Measurements from ENCODE around the gene TRDN. TPM values are rescaled to one million over a fixed set of nuclear protein-coding genes. Genes with fewer than 3 reads are reported as not detected.

TRDN gene
- polyA plus RNA-seq, 1 donor from 2014 or later: not detected

DNA sequence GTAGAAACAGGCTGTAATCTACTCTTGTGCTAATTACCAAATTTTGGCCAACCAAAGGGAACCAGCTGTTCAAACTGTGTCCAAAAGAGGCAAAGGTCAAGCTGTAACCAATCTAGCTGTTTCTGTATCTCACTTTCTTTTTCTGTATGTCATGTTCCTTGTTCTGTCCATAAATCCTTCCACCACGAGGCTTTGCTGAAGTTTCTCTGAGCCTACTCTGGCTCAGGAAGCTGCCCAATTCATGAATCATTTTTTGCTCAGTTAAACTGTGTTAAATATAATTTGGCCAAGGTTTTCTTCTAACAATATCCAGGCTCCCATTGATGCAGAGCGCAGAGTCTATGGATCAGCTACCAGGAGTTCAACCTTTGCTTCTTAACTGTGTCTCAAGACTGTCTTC, 272.8 kb downstream of the TRDN start:
- Histone ChIP-seq H3F3A (ENCODE audit: insufficient read depth, low read length, poor library complexity, severe bottlenecking) (no peaks in the 10 kb centered on the region), H3K27me3 (ENCODE audit: insufficient read depth, low read depth, low read length) (no peaks in the 10 kb centered on the region), H3K79me2 (replicated peaks; ENCODE audit: insufficient read depth, low read length) (no peaks in the 10 kb centered on the region), H3K9me2 (ENCODE audit: insufficient read depth, low read length) (no peaks in the 10 kb centered on the region), H3K9ac (ENCODE audit: low read length) (no peak overlapping the region), H4K20me1 (ENCODE audit: insufficient read depth) (no peaks in the 10 kb centered on the region), H3K4me3 (ENCODE audit: low read length) (no peak overlapping the region), H2AFZ (ENCODE audit: low read depth, low read length) (no peak overlapping the region), H3K9me3 (ENCODE audit: low read length) (no peaks in the 10 kb centered on the region), H3K27ac (ENCODE audit: low read length) (no peak overlapping the region), H3K36me3 (ENCODE audit: insufficient read depth, low read length) (no peaks in the 10 kb centered on the region), H3K4me2 (ENCODE audit: low read length) (no peak overlapping the region)
- TF ChIP-seq TAF1 (IDR thresholded peaks at IDR 0.05; ENCODE audit: low read depth): no peak
- no peak for TF ChIP-seq EP300 (conservative IDR thresholded peaks at IDR 0.05; ENCODE audit: poor library complexity, severe bottlenecking)
- no peak for TF ChIP-seq MXI1 (conservative IDR thresholded peaks at IDR 0.05; ENCODE audit: poor library complexity, severe bottlenecking)
- TF ChIP-seq EZH2 (IDR thresholded peaks at IDR 0.05; ENCODE audit: borderline replicate concordance, insufficient read depth, low read length, poor library complexity, severe bottlenecking): no peak
- TF ChIP-seq, protein P1, sequence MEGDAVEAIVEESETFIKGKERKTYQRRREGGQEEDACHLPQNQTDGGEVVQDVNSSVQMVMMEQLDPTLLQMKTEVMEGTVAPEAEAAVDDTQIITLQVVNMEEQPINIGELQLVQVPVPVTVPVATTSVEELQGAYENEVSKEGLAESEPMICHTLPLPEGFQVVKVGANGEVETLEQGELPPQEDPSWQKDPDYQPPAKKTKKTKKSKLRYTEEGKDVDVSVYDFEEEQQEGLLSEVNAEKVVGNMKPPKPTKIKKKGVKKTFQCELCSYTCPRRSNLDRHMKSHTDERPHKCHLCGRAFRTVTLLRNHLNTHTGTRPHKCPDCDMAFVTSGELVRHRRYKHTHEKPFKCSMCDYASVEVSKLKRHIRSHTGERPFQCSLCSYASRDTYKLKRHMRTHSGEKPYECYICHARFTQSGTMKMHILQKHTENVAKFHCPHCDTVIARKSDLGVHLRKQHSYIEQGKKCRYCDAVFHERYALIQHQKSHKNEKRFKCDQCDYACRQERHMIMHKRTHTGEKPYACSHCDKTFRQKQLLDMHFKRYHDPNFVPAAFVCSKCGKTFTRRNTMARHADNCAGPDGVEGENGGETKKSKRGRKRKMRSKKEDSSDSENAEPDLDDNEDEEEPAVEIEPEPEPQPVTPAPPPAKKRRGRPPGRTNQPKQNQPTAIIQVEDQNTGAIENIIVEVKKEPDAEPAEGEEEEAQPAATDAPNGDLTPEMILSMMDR (IDR thresholded peaks at IDR 0.05; ENCODE audit: poor library complexity, severe bottlenecking): no peak
- TF ChIP-seq SMC3 (conservative IDR thresholded peaks at IDR 0.05; ENCODE audit: poor library complexity): no peak
- TF ChIP-seq POLR2AphosphoS5 (IDR thresholded peaks at IDR 0.05): no peak
- no peak for TF ChIP-seq RAD21 (conservative IDR thresholded peaks at IDR 0.05)
- TF ChIP-seq, protein P2, sequence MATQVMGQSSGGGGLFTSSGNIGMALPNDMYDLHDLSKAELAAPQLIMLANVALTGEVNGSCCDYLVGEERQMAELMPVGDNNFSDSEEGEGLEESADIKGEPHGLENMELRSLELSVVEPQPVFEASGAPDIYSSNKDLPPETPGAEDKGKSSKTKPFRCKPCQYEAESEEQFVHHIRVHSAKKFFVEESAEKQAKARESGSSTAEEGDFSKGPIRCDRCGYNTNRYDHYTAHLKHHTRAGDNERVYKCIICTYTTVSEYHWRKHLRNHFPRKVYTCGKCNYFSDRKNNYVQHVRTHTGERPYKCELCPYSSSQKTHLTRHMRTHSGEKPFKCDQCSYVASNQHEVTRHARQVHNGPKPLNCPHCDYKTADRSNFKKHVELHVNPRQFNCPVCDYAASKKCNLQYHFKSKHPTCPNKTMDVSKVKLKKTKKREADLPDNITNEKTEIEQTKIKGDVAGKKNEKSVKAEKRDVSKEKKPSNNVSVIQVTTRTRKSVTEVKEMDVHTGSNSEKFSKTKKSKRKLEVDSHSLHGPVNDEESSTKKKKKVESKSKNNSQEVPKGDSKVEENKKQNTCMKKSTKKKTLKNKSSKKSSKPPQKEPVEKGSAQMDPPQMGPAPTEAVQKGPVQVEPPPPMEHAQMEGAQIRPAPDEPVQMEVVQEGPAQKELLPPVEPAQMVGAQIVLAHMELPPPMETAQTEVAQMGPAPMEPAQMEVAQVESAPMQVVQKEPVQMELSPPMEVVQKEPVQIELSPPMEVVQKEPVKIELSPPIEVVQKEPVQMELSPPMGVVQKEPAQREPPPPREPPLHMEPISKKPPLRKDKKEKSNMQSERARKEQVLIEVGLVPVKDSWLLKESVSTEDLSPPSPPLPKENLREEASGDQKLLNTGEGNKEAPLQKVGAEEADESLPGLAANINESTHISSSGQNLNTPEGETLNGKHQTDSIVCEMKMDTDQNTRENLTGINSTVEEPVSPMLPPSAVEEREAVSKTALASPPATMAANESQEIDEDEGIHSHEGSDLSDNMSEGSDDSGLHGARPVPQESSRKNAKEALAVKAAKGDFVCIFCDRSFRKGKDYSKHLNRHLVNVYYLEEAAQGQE (IDR thresholded peaks at IDR 0.05; ENCODE audit: borderline replicate concordance): no peak

DNA sequence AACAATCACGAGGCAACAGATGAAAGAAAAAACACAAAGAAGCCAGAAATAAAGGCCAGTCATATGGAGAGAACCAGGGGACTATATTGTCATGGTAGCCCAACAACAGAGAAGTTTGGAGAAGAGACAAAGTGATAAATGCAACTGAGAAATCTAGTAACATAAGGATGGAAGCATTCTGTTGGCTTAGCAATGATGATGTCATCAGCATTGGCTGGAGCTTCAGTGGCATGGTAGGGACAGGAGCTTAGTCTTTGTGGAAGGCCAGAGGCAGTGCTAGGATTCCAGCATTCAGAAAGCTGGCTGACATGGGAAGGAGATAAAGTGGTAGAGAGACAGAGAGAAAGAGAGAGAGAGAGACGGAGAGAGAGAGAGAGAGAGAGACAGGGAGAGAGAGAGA, 276.4 kb downstream of the TRDN start:
- Histone ChIP-seq H3K27me3 (ENCODE audit: insufficient read depth, low read depth, low read length) (no peaks in the 10 kb centered on the region), H3K9me3 (ENCODE audit: low read length) (no peaks in the 10 kb centered on the region), H3K9ac (ENCODE audit: low read length) (no peak overlapping the region), H3K79me2 (replicated peaks; ENCODE audit: insufficient read depth, low read length) (no peaks in the 10 kb centered on the region), H3K36me3 (ENCODE audit: insufficient read depth, low read length) (no peaks in the 10 kb centered on the region), H3K27ac (ENCODE audit: low read length) (no peak overlapping the region), H3F3A (ENCODE audit: insufficient read depth, low read length, poor library complexity, severe bottlenecking) (no peaks in the 10 kb centered on the region), H3K4me2 (ENCODE audit: low read length) (no peak overlapping the region), H3K9me2 (ENCODE audit: insufficient read depth, low read length) (no peaks in the 10 kb centered on the region), H3K4me3 (ENCODE audit: low read length) (no peak overlapping the region), H2AFZ (ENCODE audit: low read depth, low read length) (no peak overlapping the region), H4K20me1 (ENCODE audit: insufficient read depth) (no peaks in the 10 kb centered on the region)
- TF ChIP-seq TAF1 (IDR thresholded peaks at IDR 0.05; ENCODE audit: low read depth) (no peak), EZH2 (IDR thresholded peaks at IDR 0.05; ENCODE audit: borderline replicate concordance, insufficient read depth, low read length, poor library complexity, severe bottlenecking) (no peak), SMC3 (conservative IDR thresholded peaks at IDR 0.05; ENCODE audit: poor library complexity) (no peak), MXI1 (conservative IDR thresholded peaks at IDR 0.05; ENCODE audit: poor library complexity, severe bottlenecking) (no peak), RAD21 (conservative IDR thresholded peaks at IDR 0.05) (no peak), EP300 (conservative IDR thresholded peaks at IDR 0.05; ENCODE audit: poor library complexity, severe bottlenecking) (no peak), POLR2AphosphoS5 (IDR thresholded peaks at IDR 0.05) (no peak)
- TF ChIP-seq, protein P1 (IDR thresholded peaks at IDR 0.05; ENCODE audit: poor library complexity, severe bottlenecking): no peak
- TF ChIP-seq, protein P2 (IDR thresholded peaks at IDR 0.05; ENCODE audit: borderline replicate concordance): no peak
